ENCODE data around the gene MTMR10.

- no peak for TF ChIP-seq CTCF (conservative IDR thresholded peaks at IDR 0.05; ENCODE audit: low read depth in 2 of 2)
- no peak for TF ChIP-seq CREB1 (CRISPR knock-in tag; IDR thresholded peaks at IDR 0.05; ENCODE audit: low read depth)
- no peak for TF ChIP-seq EZH2 (IDR thresholded peaks at IDR 0.05; ENCODE audit: low read depth, unreplicated experiment)
- no peak for TF ChIP-seq REST (IDR thresholded peaks at IDR 0.05; ENCODE audit: unreplicated experiment)
Measured at GRCh38 chr15:30939161-30939560, 52.3 kb downstream of the MTMR10 start.
